ENCODE measurements around the gene PAX8.
A peak's percentile ranks its signal among the peaks of the same experiment; 100 is the strongest.
"Not testable (repeated sequence)": the region's sequence is repeated elsewhere in the genome, so short reads cannot be mapped to it uniquely, and the experiment has no call there.

Gene PAX8

GRCh38 chr2:113304702-113305101 lies 26.0 kb upstream of the PAX8 start:
- Mint-ChIP-seq H3K27me3 (peaks cover 2% of the 10 kb centered on the region), H3K4me3 (no peak overlapping the region), H3K4me1 (no peaks in the 10 kb centered on the region), H3K27ac (no peak overlapping the region), H3K9me3 (no peaks in the 10 kb centered on the region), H3K36me3 (no peaks in the 10 kb centered on the region)

- not testable (repeated sequence) for H3K4me3 Mint-ChIP-seq, H3K27me3 Mint-ChIP-seq, H3K27ac Mint-ChIP-seq, H3K4me1 Mint-ChIP-seq, H3K9me3 Mint-ChIP-seq, H3K36me3 Mint-ChIP-seq
These were observed 23.7 kb upstream of the PAX8 start for GRCh38 chr2:113302216-113302980.

GRCh38 chr2:113300281-113300680 lies 21.6 kb upstream of the PAX8 start:
- Mint-ChIP-seq H3K4me3 (no peak overlapping the region), H3K27ac (no peak overlapping the region), H3K4me1 (no peaks in the 10 kb centered on the region), H3K36me3 (no peaks in the 10 kb centered on the region), H3K9me3 (no peaks in the 10 kb centered on the region), H3K27me3 (no peaks in the 10 kb centered on the region)

- Mint-ChIP-seq H3K27ac (peak overlapping the region; percentile 59), H3K4me1 (no peaks in the 10 kb centered on the region), H3K9me3 (no peaks in the 10 kb centered on the region), H3K36me3 (no peaks in the 10 kb centered on the region), H3K4me3 (no peak overlapping the region), H3K27me3 (no peaks in the 10 kb centered on the region)
These were observed 19.5 kb upstream of the PAX8 start for GRCh38 chr2:113298176-113298575.

- not testable (repeated sequence) for H3K4me1 Mint-ChIP-seq, H3K27ac Mint-ChIP-seq, H3K4me3 Mint-ChIP-seq, H3K36me3 Mint-ChIP-seq, H3K27me3 Mint-ChIP-seq, H3K9me3 Mint-ChIP-seq
These were observed 18.9 kb upstream of the PAX8 start for GRCh38 chr2:113297590-113297989.

GRCh38 chr2:113291191-113291590 lies 12.5 kb upstream of the PAX8 start:
- H3K9me3 Mint-ChIP-seq = no peaks in the 10 kb centered on the region
- H3K27me3 Mint-ChIP-seq = peaks cover 1% of the 10 kb centered on the region
- H3K4me1 Mint-ChIP-seq = no peaks in the 10 kb centered on the region
- no peak overlapping the region for H3K4me3 Mint-ChIP-seq
- H3K27ac Mint-ChIP-seq = no peak overlapping the region
- H3K36me3 Mint-ChIP-seq = no peaks in the 10 kb centered on the region

- H3K4me3 Mint-ChIP-seq, H3K27me3 Mint-ChIP-seq, H3K9me3 Mint-ChIP-seq, H3K27ac Mint-ChIP-seq, H3K4me1 Mint-ChIP-seq, H3K36me3 Mint-ChIP-seq: not testable (repeated sequence)
These were observed 10.0 kb upstream of the PAX8 start for GRCh38 chr2:113288674-113289149.

GRCh38 chr2:113288117-113288673 lies 9.5 kb upstream of the PAX8 start:
- H3K4me3 Mint-ChIP-seq, H3K27me3 Mint-ChIP-seq, H3K36me3 Mint-ChIP-seq, H3K27ac Mint-ChIP-seq, H3K9me3 Mint-ChIP-seq, H3K4me1 Mint-ChIP-seq: not testable (repeated sequence)

- Mint-ChIP-seq H3K4me1 (no peaks in the 10 kb centered on the region), H3K36me3 (no peaks in the 10 kb centered on the region), H3K9me3 (no peaks in the 10 kb centered on the region), H3K27ac (no peak overlapping the region), H3K4me3 (no peak overlapping the region), H3K27me3 (peaks cover 1% of the 10 kb centered on the region)
These were observed 7.1 kb upstream of the PAX8 start for GRCh38 chr2:113285816-113286215.

GRCh38 chr2:113284999-113285398 lies 6.3 kb upstream of the PAX8 start:
- not testable (repeated sequence) for H3K4me1 Mint-ChIP-seq, H3K27me3 Mint-ChIP-seq, H3K36me3 Mint-ChIP-seq, H3K27ac Mint-ChIP-seq, H3K4me3 Mint-ChIP-seq, H3K9me3 Mint-ChIP-seq

GRCh38 chr2:113284476-113284875 lies 5.8 kb upstream of the PAX8 start:
- Mint-ChIP-seq H3K36me3 (no peaks in the 10 kb centered on the region), H3K27me3 (peaks cover 2% of the 10 kb centered on the region), H3K9me3 (no peaks in the 10 kb centered on the region), H3K4me3 (no peak overlapping the region), H3K27ac (no peak overlapping the region), H3K4me1 (no peaks in the 10 kb centered on the region)

GRCh38 chr2:113283704-113284284 lies 5.1 kb upstream of the PAX8 start:
- H3K4me1 Mint-ChIP-seq = no peaks in the 10 kb centered on the region
- no peaks in the 10 kb centered on the region for H3K36me3 Mint-ChIP-seq
- no peak overlapping the region for H3K4me3 Mint-ChIP-seq
- H3K27me3 Mint-ChIP-seq = peaks cover 5% of the 10 kb centered on the region
- no peaks in the 10 kb centered on the region for H3K9me3 Mint-ChIP-seq
- H3K27ac Mint-ChIP-seq = no peak overlapping the region

GRCh38 chr2:113282747-113283533 lies 4.2 kb upstream of the PAX8 start:
- Mint-ChIP-seq H3K27ac (no peak overlapping the region), H3K36me3 (no peaks in the 10 kb centered on the region), H3K27me3 (peaks cover 4% of the 10 kb centered on the region), H3K4me3 (no peak overlapping the region), H3K9me3 (no peaks in the 10 kb centered on the region), H3K4me1 (no peaks in the 10 kb centered on the region)

- Mint-ChIP-seq H3K9me3 (no peaks in the 10 kb centered on the region), H3K36me3 (no peaks in the 10 kb centered on the region), H3K4me3 (no peak overlapping the region), H3K27ac (no peak overlapping the region), H3K27me3 (peaks cover 5% of the 10 kb centered on the region), H3K4me1 (peaks cover 3% of the 10 kb centered on the region)
These were observed 3.4 kb upstream of the PAX8 start for GRCh38 chr2:113281910-113282746.

GRCh38 chr2:113278073-113278741 lies 514 bp downstream of the PAX8 start:
- Mint-ChIP-seq H3K4me3 (no peak overlapping the region), H3K36me3 (peaks cover 2% of the 10 kb centered on the region), H3K27ac (no peak overlapping the region), H3K4me1 (peaks cover 16% of the 10 kb centered on the region), H3K9me3 (no peaks in the 10 kb centered on the region), H3K27me3 (peaks cover 35% of the 10 kb centered on the region)

Data from activated naive CD4-positive, alpha-beta T cell treated with anti-CD3 and anti-CD28 coated beads, Interleukin-2, amount 50 U/mL, for 24 hours (primary cell).